AG08396 (cell line): ENCODE results near the gene PRR14L.
"Not testable (repeated sequence)": the region's sequence is repeated elsewhere in the genome, so short reads cannot be mapped to it uniquely, and the experiment has no call there.

Source experiments
- DNase-seq: peaks from one replicate; pipeline ENCODE4 v3.0.0; 2012; ENCODE audit warnings: low spot score, mixed read lengths

The PRR14L gene

DNA sequence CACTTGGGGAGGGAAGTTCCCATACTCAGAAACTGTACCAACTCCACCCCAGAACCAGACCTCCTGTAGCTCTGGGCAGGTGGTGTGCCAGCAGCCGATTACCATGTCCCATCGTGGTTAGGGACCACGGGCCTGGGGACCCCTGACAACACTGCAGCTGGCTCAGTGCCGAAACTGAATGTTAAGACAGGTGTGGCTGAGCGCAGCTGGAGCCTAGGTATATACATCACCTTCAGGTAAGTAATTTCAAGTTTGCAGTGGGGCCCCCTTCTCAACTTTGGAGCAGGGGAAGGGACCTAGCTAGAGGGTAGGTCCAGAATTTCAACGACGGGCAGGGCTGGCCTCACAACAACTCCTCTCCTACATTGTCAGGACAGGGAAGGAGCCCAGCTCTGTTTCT, 67.2 kb downstream of the PRR14L start:
- DNase-seq, result no peak

DNA sequence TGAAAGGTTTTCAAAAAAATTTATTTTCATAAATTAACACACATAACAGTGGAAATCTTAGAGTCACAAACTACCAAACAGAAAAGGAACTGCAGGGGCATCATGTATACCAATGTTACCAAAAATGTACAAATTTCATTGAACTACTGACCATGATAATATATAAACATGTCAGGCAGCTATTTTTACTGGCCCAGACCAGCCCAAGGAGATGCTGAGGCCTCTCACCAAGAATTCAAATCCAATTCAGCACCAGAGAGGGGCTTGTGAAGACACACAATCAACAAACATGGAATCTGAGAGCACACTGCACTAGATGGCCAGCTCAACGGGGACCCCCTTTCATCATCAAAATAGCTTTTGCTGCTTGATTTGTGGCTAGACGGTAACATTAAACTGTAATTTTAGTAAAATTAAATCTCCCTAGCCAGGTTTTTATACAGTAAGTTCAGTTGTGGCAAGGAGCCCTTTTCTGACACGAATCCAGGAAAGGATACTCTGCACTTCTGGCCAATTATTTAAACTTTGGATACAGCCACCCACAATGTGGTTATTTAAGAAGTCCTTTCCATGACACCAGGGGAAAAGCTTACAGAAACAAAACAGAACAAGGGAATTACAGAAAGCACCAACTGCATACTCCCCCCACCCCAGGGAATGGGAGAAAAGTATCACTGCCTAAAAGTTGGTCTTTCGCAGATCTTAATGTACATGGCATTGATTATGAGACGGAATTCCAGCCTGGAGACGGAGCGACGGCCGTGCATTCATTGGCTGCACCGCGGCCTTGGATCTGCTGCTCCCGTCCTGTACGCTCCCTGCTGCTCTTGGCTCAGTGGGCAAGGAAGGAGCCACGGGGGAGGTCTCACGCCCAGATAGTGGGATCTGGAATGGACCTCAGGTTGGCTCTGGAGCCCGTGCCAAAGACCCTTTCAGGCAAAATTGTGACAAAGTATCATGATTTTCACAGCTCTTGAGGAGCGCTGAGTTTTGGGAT, 68.3 kb downstream of the PRR14L start:
- peak; percentile 25 for DNase-seq

DNA sequence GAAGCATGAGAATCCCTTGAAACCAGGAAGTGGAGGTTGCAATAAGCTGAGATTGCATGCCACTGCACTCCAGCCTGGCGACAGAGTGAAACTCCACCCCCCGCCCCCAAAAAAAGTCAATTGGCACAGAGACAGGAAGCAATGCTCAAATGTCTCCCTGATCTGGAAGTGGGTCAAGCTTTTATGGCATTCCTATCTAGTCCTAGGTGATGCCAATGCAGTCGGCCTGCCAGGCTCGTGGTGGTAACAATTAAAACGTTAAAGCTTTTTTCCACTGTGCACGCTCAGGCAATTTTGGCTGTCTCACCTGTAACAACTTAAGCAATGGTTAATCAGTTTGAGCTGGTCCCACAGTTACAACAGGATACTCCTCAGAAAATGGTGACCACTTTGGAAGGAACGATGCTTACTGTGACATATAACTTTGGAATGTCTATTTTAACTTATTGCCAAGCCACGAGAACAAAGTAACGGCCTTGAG, 69.0 kb downstream of the PRR14L start:
- peak; percentile 41 for DNase-seq

DNA sequence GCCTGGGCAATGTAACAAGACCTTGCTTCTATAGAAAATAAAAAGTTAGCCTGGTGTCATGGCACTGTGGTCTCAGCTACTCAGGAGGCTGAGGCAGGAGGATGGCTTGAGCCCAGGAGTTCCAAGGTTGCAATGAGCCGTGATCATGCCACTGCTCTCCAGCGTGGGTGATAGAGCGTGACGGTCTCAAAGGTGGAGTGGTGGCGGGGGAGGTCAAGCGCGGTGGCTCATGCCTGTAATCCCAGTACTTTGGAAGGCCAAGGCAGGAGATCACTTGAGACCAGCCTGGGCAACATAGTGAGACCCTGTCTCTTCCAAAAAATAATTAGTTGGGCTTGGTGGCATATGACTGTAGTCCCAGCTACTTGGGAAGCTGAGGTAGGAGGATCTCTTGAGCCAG, 71.2 kb downstream of the PRR14L start:
- no peak for DNase-seq

- peak; percentile 84 for DNase-seq
Observed at GRCh38 chr22:31676700-31677099, 73.2 kb downstream of the PRR14L start.

- not testable (repeated sequence) for DNase-seq
Observed at GRCh38 chr22:31674219-31674618, 75.7 kb downstream of the PRR14L start.

DNA sequence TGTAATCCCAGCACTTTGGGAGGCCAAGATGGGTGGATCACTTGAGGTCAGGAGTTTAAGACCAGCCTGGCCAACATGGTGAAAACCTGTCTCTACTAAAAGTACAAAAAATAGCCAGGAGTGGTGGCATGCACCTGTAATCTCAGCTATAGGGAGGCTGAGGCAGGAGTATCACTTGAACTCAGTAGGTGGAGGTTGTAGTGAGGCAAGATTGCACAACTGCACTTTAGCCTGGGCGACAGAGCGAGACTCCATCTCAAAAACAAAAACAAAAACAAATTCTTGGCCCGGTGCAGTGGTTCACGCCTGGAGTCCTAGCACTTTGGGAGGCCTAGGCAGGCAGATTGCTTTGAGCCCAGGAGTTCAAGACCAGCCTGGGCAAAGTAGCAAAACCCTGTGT, 81.1 kb downstream of the PRR14L start:
- DNase-seq, result not testable (repeated sequence)

- no peak for DNase-seq
Observed at GRCh38 chr22:31662668-31663037, 87.3 kb downstream of the PRR14L start.

DNA sequence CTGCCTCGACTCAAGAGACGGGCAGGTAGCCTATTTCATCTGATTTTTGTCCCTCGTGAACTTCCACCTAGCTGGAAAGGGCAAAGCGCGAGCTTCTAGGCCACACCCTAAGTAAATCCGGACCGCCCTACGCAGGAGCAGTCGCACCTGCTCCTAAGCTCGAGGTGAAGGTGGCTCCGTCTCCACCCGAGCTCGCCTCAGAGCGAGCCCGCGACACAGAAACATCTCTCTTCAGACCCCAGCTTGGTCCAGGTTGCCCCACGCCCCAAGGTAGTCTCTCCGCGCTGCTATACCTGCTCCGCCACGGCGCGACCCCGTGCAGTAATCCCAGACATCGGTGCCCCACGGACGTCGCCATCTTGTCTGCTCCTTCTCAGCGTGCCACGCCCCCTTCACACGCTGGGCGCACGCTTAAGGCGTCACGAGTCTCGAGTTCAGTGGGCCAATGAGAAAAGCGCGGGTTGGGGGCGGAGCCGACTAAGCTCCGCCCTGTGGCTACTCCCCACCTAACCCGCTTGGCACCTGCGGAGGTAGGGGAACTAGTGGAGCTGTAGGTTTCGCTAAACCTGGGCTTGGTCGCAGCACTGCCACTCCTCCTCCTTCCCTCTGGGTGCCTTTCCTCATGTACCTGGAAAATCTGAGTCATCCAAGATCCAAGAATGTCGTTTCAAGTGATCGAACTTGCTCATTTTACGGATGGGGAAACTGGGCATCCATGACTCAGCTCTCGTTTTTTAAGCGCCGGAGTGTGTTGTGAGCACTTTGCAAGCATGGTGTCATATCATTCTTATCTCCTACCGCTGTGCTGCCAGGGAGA, 87.9 kb downstream of the PRR14L start, which contains the start of gene PISD:
PISD (minus strand) TSS at position 365 of the 817 bp plus-strand sequence; CDS start at position 358, 7 bp downstream.
- peak; percentile 94 for DNase-seq

GRCh38 chr22:31660860-31661341, 89.0 kb downstream of the PRR14L start:
- peak; percentile 48 for DNase-seq

DNA sequence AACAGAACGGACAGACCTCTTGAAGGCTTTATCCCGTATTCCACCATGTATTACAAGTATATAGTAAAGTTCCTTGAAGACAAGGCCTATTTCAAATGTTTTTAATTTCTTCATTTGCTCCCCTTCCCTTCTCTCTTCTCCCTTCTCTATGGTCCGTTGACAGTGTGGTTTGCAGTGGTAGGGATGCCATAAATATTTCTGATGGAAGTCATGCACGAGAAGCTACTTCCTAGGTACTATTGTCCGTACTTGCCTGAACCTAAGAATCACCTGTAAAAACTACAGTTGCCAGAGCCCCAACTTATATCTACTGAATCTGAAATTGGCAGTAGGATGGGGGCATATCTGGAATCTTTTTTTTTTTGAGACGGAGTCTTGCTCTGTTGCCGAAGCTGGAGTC, 90.7 kb downstream of the PRR14L start:
- no peak for DNase-seq

GRCh38 chr22:31654408-31654807, 95.5 kb downstream of the PRR14L start:
- DNase-seq, result no peak

DNA sequence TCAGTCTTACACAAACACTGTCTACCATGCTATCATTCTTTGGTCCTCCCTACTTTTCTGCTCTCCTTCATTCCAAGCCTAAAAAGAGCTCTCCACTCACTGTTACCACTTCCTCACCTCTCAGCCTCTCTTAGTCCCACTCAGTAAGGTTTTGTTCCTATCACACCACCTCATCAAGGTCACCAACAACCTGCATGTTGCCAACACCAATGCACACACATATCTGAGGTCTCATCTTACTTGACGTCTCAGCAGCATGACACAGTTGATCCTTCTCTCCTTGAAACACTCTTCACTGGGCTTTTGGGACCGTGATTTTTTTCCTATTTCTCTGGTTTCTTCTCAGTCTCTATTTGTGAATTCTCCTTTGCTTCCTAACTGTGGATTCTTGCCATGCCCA, 96.0 kb downstream of the PRR14L start:
- no peak for DNase-seq

DNA sequence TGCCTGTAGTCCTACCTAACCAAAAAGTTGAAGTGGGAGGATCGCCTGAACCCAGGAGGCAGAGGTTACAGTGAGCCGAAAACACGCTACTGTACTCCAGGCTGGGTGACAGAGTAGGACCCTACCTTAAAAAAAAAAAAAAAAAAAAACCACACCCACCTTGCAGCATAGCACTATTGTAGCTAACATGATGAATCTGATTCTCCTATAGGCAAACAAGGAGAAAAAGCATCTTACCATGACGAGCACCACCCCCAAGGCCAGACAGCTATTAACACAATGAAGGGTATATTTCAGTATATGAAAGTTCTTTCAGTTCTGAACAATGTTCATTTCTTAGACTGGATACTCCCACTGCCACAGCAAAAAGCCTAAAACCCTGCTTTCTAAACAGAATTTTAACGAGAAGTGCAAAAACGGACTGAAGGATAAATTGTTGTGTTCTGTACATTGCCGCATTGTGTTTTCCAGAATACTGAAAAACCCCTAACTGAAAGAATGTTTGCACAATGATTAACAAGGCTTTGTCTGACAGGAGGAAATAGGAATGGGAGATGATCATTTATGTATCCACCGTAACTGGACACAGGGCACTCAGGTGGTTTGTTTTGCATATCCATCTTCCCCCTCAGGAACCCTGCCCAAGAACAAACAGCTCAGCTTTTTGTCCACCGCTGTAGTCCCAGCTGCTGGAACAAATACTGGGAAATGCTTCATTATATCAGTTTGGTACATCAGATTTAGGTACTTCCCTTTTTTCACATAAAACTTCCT, 96.8 kb downstream of the PRR14L start:
- DNase-seq, result no peak

DNA sequence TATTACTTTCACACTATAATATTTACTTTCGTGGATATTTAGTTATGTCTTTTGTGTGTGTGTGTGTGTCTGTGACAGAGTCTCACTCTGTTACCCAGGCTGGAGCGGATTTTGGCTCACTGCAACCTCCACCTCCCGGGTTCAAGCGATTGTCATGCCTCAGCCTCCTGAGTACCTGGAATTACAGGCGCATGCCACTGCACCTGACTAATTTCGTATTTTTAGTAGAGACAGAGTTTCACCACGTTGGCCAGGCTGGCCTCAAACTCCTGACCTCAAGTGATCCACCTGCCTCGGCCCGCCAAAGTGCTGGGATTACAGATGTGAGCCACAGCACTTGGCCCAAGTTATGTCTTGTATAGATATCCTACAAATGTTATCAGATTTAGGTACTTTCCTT, 97.8 kb downstream of the PRR14L start:
- DNase-seq, result no peak

DNA sequence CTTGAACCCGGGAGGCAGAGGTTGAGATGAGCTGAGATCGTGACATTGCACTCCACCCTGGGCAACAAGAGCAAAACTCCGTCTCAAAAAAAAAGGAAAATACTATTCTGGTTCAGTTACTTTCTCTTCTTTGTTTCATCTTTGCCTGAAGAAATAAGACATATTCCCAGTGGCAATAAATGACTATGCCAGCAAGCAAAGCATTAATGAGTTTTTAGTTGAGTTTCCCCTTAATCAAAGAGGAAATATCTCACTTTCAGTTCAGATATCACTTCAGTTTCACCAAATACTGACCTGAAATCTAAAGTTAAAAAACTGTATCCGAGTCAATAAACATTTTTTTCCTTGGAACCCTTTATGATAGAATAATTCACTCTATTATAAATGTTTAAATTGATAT, 98.3 kb downstream of the PRR14L start:
- no peak for DNase-seq

- DNase-seq, result no peak
Observed at GRCh38 chr22:31650391-31650790, 99.5 kb downstream of the PRR14L start.

GRCh38 chr22:31647523-31648320, 102.2 kb downstream of the PRR14L start:
- DNase-seq, result no peak

DNA sequence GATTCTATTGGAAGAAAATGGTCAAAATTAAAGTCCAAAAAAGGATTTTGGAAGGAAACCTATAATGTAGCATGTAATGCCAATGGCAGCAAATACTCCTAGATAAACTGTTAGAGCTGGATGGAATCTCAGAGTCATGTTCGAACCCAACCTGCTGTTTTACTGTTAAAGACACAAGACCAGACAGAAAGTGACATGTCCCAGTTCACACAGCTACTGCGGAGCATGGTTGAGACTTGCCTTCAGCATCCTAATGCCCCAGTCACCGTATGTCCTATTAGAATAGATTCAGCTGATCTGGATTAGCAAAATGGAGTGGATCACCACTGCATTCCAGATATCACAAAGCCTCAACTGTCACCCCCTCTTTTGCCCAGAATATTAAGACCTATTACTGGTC, 102.9 kb downstream of the PRR14L start:
- DNase-seq, result no peak

DNA sequence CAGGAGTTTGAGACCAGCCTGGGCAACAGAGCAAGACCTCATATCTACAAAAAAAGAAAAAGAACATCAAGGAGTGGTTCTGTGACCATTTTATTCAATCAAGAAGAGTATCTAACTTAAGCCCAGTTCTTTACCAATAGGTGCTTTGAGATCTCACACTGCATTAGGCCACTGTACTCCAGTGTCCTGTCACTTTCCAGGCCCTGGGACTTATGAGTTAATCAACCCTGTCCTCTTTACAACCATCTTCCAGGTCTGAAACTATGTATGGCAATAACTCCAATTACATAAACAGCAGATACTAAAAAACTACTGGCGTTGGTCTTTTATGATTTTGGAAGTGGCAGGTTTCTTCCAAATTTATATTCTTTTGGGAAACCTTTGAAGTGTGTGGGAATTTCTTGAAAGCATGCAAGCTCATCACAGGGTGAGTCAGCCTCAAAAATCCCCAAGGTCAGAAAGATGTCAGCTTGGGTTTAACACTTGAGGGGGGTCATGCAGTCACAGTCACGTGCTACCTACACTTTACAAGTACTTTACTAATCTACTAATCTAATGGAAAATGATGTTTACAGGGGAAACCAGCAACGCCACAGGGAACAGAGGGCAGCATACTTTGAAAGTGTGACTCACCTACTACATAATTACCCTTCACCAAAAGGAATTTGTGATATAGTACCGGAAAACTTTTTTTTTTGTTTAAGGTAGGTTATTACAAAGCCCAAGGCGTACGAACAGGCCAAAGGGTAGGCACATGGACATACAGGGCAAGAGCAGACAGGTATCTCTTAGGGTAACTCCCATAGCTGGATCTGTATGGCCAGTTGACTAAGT, 103.5 kb downstream of the PRR14L start:
- DNase-seq, result peak; percentile 88
